ENCODE data around the gene SURF4. TPM values are rescaled to one million over a fixed set of nuclear protein-coding genes. Genes with fewer than 3 reads are reported as not detected.
A peak's percentile ranks its signal among the peaks of the same experiment; 100 is the strongest.

Gene SURF4
- total and polyA plus RNA-seq, 2 of the 13 experiments (the other 11 are each of a cell fraction or from before 2014, with no cell fraction given), result 220 to 265 TPM

DNA sequence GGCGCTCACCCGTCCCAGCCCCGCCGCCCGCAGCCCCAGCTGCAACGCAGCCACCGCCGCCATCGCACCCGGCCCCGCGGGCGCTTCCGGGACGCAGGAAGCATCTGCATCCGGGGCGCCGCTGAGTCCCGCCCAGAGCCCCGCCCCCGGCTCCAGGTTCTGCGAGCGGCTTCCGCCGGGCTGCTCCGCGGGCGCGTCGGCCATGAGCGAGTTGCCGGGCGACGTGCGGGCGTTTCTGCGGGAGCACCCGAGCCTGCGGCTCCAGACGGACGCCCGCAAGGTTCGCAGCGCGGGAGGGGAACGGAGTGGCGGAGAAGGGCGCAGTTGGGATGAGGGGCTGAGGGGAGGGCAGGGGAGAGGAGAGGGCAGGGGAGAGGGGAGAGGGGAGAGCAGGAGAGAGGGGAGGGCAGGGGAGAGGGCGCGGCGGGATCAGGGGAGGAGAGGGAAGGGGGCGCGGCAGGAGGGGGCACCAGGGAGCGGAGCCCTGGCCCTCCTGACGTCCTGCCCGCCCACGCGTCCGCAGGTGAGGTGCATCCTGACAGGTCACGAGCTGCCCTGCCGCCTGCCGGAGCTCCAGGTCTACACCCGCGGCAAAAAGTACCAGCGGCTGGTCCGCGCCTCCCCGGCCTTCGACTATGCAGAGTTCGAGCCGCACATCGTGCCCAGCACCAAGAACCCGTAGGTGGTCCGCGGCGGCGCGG is 19.3 kb downstream of the SURF4 start, which contains the start of the genes SURF1 and SURF2 (continued):
- TF ChIP-seq, protein P1, sequence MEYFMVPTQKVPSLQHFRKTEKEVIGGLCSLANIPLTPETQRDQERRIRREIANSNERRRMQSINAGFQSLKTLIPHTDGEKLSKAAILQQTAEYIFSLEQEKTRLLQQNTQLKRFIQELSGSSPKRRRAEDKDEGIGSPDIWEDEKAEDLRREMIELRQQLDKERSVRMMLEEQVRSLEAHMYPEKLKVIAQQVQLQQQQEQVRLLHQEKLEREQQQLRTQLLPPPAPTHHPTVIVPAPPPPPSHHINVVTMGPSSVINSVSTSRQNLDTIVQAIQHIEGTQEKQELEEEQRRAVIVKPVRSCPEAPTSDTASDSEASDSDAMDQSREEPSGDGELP (IDR thresholded peaks at IDR 0.05; ENCODE audit: borderline replicate concordance, low read depth), result peak; percentile 39; the same call in 1 of the 2 replicates
- TF ChIP-seq, protein P2, sequence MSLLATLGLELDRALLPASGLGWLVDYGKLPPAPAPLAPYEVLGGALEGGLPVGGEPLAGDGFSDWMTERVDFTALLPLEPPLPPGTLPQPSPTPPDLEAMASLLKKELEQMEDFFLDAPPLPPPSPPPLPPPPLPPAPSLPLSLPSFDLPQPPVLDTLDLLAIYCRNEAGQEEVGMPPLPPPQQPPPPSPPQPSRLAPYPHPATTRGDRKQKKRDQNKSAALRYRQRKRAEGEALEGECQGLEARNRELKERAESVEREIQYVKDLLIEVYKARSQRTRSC (CRISPR knock-in tag; IDR thresholded peaks at IDR 0.05; ENCODE audit: low read depth), result no peak
- TF ChIP-seq, protein P3, sequence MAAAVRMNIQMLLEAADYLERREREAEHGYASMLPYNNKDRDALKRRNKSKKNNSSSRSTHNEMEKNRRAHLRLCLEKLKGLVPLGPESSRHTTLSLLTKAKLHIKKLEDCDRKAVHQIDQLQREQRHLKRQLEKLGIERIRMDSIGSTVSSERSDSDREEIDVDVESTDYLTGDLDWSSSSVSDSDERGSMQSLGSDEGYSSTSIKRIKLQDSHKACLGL (CRISPR knock-in tag; IDR thresholded peaks at IDR 0.05), result peak; percentile 16; the same call in 1 of the 2 replicates
- no peak for TF ChIP-seq CHD4 (IDR thresholded peaks at IDR 0.05; ENCODE audit: borderline replicate concordance, low read length)
- no peak for TF ChIP-seq ZNF570 (CRISPR knock-in tag; IDR thresholded peaks at IDR 0.05; ENCODE audit: borderline replicate concordance)
- TF ChIP-seq CENPT (CRISPR knock-in tag; IDR thresholded peaks at IDR 0.05; ENCODE audit: low read depth), result no peak
- TF ChIP-seq, protein P4, sequence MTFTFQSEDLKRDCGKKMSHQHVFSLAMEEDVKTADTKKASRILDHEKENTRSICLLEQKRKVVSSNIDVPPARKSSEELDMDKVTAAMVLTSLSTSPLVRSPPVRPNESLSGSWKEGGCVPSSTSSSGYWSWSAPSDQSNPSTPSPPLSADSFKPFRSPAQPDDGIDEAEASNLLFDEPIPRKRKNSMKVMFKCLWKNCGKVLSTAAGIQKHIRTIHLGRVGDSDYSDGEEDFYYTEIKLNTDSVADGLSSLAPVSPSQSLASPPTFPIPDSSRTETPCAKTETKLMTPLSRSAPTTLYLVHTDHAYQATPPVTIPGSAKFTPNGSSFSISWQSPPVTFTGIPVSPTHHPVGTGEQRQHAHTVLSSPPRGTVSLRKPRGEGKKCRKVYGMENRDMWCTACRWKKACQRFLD (CRISPR knock-in tag; IDR thresholded peaks at IDR 0.05; ENCODE audit: borderline replicate concordance), result 0 out of 2 replicates have a peak, but pooled peaks have one; percentile 48
- TF ChIP-seq MEIS2 (CRISPR knock-in tag; IDR thresholded peaks at IDR 0.05), result peak; percentile 28; the same call in 1 of the 2 replicates
- peak; percentile 41; the same call in 1 of the 2 replicates for TF ChIP-seq ZNF724P (CRISPR knock-in tag; IDR thresholded peaks at IDR 0.05; ENCODE audit: borderline replicate concordance)
- TF ChIP-seq SP4 (CRISPR knock-in tag; IDR thresholded peaks at IDR 0.05), result peak; percentile 32; the same call in 1 of the 2 replicates
- TF ChIP-seq NCOA5 (CRISPR knock-in tag; IDR thresholded peaks at IDR 0.05), result no peak
- TF ChIP-seq, protein P5, sequence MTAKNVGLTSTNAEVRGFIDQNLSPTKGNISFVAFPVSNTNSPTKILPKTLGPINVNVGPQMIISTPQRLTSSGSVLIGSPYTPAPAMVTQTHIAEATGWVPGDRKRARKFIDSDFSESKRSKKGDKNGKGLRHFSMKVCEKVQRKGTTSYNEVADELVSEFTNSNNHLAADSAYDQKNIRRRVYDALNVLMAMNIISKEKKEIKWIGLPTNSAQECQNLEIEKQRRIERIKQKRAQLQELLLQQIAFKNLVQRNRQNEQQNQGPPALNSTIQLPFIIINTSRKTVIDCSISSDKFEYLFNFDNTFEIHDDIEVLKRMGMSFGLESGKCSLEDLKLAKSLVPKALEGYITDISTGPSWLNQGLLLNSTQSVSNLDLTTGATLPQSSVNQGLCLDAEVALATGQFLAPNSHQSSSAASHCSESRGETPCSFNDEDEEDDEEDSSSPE (CRISPR knock-in tag; IDR thresholded peaks at IDR 0.05), result peak; percentile 30; the same call in 1 of the 2 replicates
- TF ChIP-seq, protein P6, sequence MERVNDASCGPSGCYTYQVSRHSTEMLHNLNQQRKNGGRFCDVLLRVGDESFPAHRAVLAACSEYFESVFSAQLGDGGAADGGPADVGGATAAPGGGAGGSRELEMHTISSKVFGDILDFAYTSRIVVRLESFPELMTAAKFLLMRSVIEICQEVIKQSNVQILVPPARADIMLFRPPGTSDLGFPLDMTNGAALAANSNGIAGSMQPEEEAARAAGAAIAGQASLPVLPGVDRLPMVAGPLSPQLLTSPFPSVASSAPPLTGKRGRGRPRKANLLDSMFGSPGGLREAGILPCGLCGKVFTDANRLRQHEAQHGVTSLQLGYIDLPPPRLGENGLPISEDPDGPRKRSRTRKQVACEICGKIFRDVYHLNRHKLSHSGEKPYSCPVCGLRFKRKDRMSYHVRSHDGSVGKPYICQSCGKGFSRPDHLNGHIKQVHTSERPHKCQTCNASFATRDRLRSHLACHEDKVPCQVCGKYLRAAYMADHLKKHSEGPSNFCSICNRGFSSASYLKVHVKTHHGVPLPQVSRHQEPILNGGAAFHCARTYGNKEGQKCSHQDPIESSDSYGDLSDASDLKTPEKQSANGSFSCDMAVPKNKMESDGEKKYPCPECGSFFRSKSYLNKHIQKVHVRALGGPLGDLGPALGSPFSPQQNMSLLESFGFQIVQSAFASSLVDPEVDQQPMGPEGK (CRISPR knock-in tag; IDR thresholded peaks at IDR 0.05), result 0 out of 2 replicates have a peak, but pooled peaks have one; percentile 1
- TF ChIP-seq, protein P7, sequence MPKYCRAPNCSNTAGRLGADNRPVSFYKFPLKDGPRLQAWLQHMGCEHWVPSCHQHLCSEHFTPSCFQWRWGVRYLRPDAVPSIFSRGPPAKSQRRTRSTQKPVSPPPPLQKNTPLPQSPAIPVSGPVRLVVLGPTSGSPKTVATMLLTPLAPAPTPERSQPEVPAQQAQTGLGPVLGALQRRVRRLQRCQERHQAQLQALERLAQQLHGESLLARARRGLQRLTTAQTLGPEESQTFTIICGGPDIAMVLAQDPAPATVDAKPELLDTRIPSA (CRISPR knock-in tag; IDR thresholded peaks at IDR 0.05; ENCODE audit: borderline replicate concordance), result no peak
- TF ChIP-seq, protein P8, sequence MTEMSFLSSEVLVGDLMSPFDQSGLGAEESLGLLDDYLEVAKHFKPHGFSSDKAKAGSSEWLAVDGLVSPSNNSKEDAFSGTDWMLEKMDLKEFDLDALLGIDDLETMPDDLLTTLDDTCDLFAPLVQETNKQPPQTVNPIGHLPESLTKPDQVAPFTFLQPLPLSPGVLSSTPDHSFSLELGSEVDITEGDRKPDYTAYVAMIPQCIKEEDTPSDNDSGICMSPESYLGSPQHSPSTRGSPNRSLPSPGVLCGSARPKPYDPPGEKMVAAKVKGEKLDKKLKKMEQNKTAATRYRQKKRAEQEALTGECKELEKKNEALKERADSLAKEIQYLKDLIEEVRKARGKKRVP (CRISPR knock-in tag; IDR thresholded peaks at IDR 0.05), result 0 out of 4 replicates have a peak, but pooled peaks of 1 of the 2 experiments have one; percentile 25
- TF ChIP-seq, protein P9, sequence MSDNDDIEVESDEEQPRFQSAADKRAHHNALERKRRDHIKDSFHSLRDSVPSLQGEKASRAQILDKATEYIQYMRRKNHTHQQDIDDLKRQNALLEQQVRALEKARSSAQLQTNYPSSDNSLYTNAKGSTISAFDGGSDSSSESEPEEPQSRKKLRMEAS (IDR thresholded peaks at IDR 0.05), result peak; percentile 48; the same call in 1 of the 2 replicates
- 0 out of 2 replicates have a peak, but pooled peaks have one; percentile 40 for TF ChIP-seq ZMAT3 (CRISPR knock-in tag; conservative IDR thresholded peaks at IDR 0.05)
- peak; percentile 83; the same call in 1 of the 2 replicates for TF ChIP-seq PCBP1 (IDR thresholded peaks at IDR 0.05; ENCODE audit: borderline replicate concordance, low read depth, low read length)
- TF ChIP-seq ZNF747 (CRISPR knock-in tag; IDR thresholded peaks at IDR 0.05; ENCODE audit: borderline replicate concordance), result no peak
